AG10803 (cell line): ENCODE measurements around the gene AXIN2.

Source experiments
- DNase-seq: peaks from one replicate; pipeline ENCODE4 v3.0.0; 2010; ENCODE audit warnings: low read depth
- H3K4me3 ChIP-seq: 2 replicates; pipeline ENCODE4 v1.5.1; 2011; ENCODE audit warnings: mild to moderate bottlenecking, low read length, control low read depth
- TF ChIP-seq, protein P1 (sequence below): conservative IDR thresholded peaks from 2 replicates; pipeline ENCODE4 v1.5.1; 2011; ENCODE audit warnings: mild to moderate bottlenecking, low read length, control low read depth, inconsistent platforms

AXIN2 gene

GRCh38 chr17:65564793-65565192, 3.3 kb upstream of the AXIN2 start:
- no peak for DNase-seq
- TF ChIP-seq, protein P1, sequence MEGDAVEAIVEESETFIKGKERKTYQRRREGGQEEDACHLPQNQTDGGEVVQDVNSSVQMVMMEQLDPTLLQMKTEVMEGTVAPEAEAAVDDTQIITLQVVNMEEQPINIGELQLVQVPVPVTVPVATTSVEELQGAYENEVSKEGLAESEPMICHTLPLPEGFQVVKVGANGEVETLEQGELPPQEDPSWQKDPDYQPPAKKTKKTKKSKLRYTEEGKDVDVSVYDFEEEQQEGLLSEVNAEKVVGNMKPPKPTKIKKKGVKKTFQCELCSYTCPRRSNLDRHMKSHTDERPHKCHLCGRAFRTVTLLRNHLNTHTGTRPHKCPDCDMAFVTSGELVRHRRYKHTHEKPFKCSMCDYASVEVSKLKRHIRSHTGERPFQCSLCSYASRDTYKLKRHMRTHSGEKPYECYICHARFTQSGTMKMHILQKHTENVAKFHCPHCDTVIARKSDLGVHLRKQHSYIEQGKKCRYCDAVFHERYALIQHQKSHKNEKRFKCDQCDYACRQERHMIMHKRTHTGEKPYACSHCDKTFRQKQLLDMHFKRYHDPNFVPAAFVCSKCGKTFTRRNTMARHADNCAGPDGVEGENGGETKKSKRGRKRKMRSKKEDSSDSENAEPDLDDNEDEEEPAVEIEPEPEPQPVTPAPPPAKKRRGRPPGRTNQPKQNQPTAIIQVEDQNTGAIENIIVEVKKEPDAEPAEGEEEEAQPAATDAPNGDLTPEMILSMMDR: no peak
- H3K4me3 ChIP-seq: no peak overlapping the region

GRCh38 chr17:65562206-65562531, 721 bp upstream of the AXIN2 start:
- TF ChIP-seq, protein P1: no peak
- peak overlapping the region; percentile 71 for H3K4me3 ChIP-seq
- DNase-seq: no peak

GRCh38 chr17:65560628-65561451, 608 bp downstream of the AXIN2 start:
- TF ChIP-seq, protein P1: no peak
- peak overlapping the region; percentile 71 for H3K4me3 ChIP-seq
- peak; percentile 84 for DNase-seq

GRCh38 chr17:65559804-65560627, 1.4 kb downstream of the AXIN2 start:
- DNase-seq: no peak
- TF ChIP-seq, protein P1: no peak
- H3K4me3 ChIP-seq: peak overlapping the region; percentile 71

DNA sequence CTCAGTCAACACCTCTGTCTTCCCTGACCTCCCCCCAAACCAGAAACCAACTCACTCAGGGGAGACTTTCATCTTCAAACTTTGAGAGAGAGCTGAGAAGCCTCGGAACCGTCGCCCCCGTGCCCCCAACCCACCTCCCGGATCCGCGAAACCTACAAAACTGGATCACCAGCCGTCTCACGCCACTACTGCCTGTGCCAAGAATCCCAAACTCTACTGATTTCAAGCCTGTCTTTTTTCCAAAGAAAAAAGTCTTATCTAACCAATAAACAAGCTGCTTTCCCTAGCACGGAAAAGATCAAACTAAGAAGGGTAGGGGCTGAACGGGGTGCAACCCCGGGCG, 2.0 kb downstream of the AXIN2 start:
- TF ChIP-seq, protein P1: no peak
- peak overlapping the region; percentile 71 for H3K4me3 ChIP-seq
- no peak for DNase-seq

DNA sequence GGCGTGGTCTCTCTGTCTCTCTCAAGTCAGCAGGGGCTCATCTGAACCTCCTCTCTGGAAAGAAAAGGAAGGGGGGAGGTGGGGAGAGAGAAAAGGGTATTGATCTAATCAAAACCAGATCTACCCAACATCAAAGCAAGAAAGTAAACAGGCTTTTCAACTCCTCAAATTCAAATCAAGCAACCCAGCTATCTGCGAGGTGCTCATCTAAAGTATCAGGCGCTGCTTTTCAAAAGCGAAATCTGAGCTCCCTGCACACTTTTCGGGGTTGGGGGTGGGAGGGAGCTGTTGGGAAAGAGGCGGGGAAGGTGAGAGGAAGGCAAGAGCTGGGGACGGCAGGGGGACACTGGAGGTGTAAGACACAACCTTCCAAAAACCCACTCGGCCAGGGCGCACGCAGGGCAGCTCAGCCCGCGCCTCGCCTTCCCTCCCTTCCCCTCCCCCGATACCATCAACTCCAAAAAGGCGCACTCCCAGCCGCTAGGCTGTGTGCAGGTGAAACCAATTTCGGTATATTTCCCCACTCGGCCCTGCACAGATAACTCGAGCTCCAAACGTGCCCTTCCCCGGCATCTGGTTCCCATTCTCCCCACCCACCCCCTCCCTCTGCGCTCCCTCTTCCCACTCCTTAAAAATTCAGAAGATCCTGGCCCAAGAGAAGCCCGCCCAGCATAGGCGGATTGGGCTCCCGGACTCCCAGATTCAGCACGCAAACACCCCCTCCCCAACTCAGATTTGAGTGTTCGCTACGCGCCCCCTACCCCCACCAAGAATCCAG, 2.6 kb downstream of the AXIN2 start:
- TF ChIP-seq, protein P1: no peak
- peak overlapping the region; percentile 71 for H3K4me3 ChIP-seq
- no peak for DNase-seq
